ENCODE results near the gene LRRC61. TPM values are rescaled to one million over a fixed set of nuclear protein-coding genes. Genes with fewer than 3 reads are reported as not detected.

Gene LRRC61
- polyA plus RNA-seq, 1 of the 3 experiments (the other 2 are of a cell fraction), result 0.99 TPM

- TF ChIP-seq MAX (IDR thresholded peaks at IDR 0.05; ENCODE audit: low read depth) (0 out of 2 replicates have a peak, but pooled peaks have one; percentile 17), EP300 (IDR thresholded peaks at IDR 0.05; ENCODE audit: borderline replicate concordance in 1 of 2, low read depth in 1 of 2, low read length in 1 of 2) (no peak), FOSL2 (IDR thresholded peaks at IDR 0.05; ENCODE audit: borderline replicate concordance, low read depth) (no peak)
Measured at GRCh38 chr7:150379441-150380379, 56.6 kb downstream of the LRRC61 start (continued).

DNA sequence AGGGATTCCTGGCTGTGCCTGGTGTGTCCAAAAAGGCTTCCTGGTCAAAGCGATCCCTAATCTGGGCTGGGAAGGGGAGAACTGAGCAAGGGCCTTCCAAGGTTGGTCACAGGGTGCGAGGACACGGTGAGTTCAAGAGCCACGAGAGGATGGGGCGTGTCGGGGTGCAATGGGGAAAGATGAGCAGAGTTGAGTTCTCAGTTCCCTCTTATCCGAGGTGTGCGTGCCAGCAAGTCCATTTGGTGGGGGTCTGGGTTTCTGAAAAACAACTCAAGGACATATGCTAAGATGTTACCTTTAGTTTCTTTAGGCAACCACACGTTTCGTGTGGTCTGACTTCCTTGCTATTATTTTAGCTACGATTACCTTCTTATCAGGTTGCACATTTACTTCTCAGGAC lies 57.3 kb downstream of the LRRC61 start:
- DNase-seq, result no peak
- peak overlapping the region; percentile 61 to 99 for H3K4me3 ChIP-seq (ENCODE audit: low read depth in 2 of 2, low read length in 1 of 2)
- peaks cover 4 to 7% of the 10 kb centered on the region in 2 experiments for H3K36me3 ChIP-seq (replicated peaks in 1 of 2; ENCODE audit: control insufficient read depth in 1 of 2, insufficient read depth in 2 of 2, low read length in 1 of 2)
- H3F3A ChIP-seq (replicated peaks; ENCODE audit: insufficient read depth), result peaks cover 30% of the 10 kb centered on the region
- H3K27ac ChIP-seq (ENCODE audit: low read depth in 2 of 2, low read length in 1 of 2), result no peak overlapping the region
- H3K9me2 ChIP-seq, result no peaks in the 10 kb centered on the region
- peaks cover 0 to 58% of the 10 kb centered on the region in 2 experiments; a peak in 2 of 4 replicates for H3K4me1 ChIP-seq (ENCODE audit: control insufficient read depth in 1 of 2, insufficient read depth in 2 of 2, low read depth in 1 of 2, low read length in 1 of 2)
- peak overlapping the region; percentile 93 for H3K4me2 ChIP-seq
- WGBS (ENCODE audit: low lambda C conversion rate), result 93% methylated on average over 11 of the region's 11 CpGs
- CTCF ChIA-PET, result interaction anchor here (0.6 to 3.6 kb wide), 5 partner anchors 11 to 41 kb away, joined by 3 to 15 read pairs (median 3); partner anchors contain the start of gene REPIN1
- H4K20me1 ChIP-seq (ENCODE audit: insufficient read depth), result peaks cover 8% of the 10 kb centered on the region; the same call in 1 of the 2 replicates
- TF ChIP-seq PBX3 (IDR thresholded peaks at IDR 0.05) (no peak), SIN3A (IDR thresholded peaks at IDR 0.05; ENCODE audit: borderline replicate concordance, low read depth, low read length) (no peak), POLR2AphosphoS5 (IDR thresholded peaks at IDR 0.05; ENCODE audit: low read depth, low read length) (no peak), RXRA (IDR thresholded peaks at IDR 0.05; ENCODE audit: borderline replicate concordance, low read depth) (no peak), FOXJ3 (CRISPR knock-in tag; IDR thresholded peaks at IDR 0.05) (no peak), FOSL2 (IDR thresholded peaks at IDR 0.05; ENCODE audit: borderline replicate concordance, low read depth) (no peak), ELF1 (IDR thresholded peaks at IDR 0.05) (no peak), YY1 (IDR thresholded peaks at IDR 0.05; ENCODE audit: low read depth) (no peak), TCF12 (IDR thresholded peaks at IDR 0.05) (no peak), FOXM1 (IDR thresholded peaks at IDR 0.05; ENCODE audit: low read depth) (no peak), GABPA (IDR thresholded peaks at IDR 0.05; ENCODE audit: low read depth) (no peak), NFIC (IDR thresholded peaks at IDR 0.05; ENCODE audit: borderline replicate concordance) (no peak), EZH2phosphoT487 (IDR thresholded peaks at IDR 0.05; ENCODE audit: borderline replicate concordance, low read depth) (no peak), MXI1 (IDR thresholded peaks at IDR 0.05; ENCODE audit: low read depth, low read length) (no peak), MEF2A (IDR thresholded peaks at IDR 0.05; ENCODE audit: borderline replicate concordance, low read depth) (no peak), CTCF (IDR thresholded peaks at IDR 0.05) (no peak), RCOR1 (IDR thresholded peaks at IDR 0.05; ENCODE audit: low read length) (no peak)
- TF ChIP-seq, protein P1, sequence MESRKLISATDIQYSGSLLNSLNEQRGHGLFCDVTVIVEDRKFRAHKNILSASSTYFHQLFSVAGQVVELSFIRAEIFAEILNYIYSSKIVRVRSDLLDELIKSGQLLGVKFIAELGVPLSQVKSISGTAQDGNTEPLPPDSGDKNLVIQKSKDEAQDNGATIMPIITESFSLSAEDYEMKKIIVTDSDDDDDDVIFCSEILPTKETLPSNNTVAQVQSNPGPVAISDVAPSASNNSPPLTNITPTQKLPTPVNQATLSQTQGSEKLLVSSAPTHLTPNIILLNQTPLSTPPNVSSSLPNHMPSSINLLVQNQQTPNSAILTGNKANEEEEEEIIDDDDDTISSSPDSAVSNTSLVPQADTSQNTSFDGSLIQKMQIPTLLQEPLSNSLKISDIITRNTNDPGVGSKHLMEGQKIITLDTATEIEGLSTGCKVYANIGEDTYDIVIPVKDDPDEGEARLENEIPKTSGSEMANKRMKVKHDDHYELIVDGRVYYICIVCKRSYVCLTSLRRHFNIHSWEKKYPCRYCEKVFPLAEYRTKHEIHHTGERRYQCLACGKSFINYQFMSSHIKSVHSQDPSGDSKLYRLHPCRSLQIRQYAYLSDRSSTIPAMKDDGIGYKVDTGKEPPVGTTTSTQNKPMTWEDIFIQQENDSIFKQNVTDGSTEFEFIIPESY (IDR thresholded peaks at IDR 0.05; ENCODE audit: borderline replicate concordance, low read depth), result no peak
- TF ChIP-seq, protein P2, sequence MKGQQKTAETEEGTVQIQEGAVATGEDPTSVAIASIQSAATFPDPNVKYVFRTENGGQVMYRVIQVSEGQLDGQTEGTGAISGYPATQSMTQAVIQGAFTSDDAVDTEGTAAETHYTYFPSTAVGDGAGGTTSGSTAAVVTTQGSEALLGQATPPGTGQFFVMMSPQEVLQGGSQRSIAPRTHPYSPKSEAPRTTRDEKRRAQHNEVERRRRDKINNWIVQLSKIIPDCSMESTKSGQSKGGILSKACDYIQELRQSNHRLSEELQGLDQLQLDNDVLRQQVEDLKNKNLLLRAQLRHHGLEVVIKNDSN (IDR thresholded peaks at IDR 0.05; ENCODE audit: borderline replicate concordance, low read depth), result no peak
- peaks cover 44% of the 10 kb centered on the region; the same call in 1 of the 2 replicates for H3K79me2 ChIP-seq (ENCODE audit: insufficient read depth)
- H3K9ac ChIP-seq, result peak overlapping the region; percentile 95
- no peaks in the 10 kb centered on the region for H3K9me3 ChIP-seq
- POLR2A ChIA-PET, result interaction anchor here (1.5 to 2.0 kb wide), 2 partner anchors 10 to 12 kb away, joined by 4 to 11 read pairs; partner anchors contain the start of gene REPIN1
- H2AFZ ChIP-seq (ENCODE audit: low read depth), result no peak overlapping the region
- no peaks in the 10 kb centered on the region for H3K27me3 ChIP-seq (ENCODE audit: insufficient read depth)
